Gastrocnemius medialis (tissue), 4 donors: ENCODE data around the gene DSP.

Experiments used
- CTCF ChIP-seq, 5 experiments: fragments of 450-650 bp in 3 of 5; fragments of 200-600 bp in 2 of 5; sonication (generic) in 2 of 5; IDR thresholded peaks in 4 of 5; conservative IDR thresholded peaks in 1 of 5; 1 replicate in 4 of 5; 2 replicates in 1 of 5; pipeline ENCODE4 v1.5.1; 2016 to 2019; ENCODE audit warnings: antibody characterized with exemption in 5 of 5, mild to moderate bottlenecking in 3 of 5, moderate library complexity in 3 of 5
- POLR2A ChIP-seq, 2 donors: fragments of 450-650 bp; IDR thresholded peaks; one replicate each; pipeline ENCODE4 v1.6.1; 2017; ENCODE audit warnings: antibody characterized with exemption in 2 of 2, mild to moderate bottlenecking in 2 of 2, moderate library complexity in 2 of 2

GRCh38 chr6:7562769-7563168 is 21.3 kb downstream of the DSP start:
- TF ChIP-seq CTCF (IDR thresholded peaks at IDR 0.05 in 4 of 5, conservative IDR thresholded peaks at IDR 0.05 in 1 of 5) (no peak), POLR2A (IDR thresholded peaks at IDR 0.05) (no peak)
